Activated CD4-positive, CD25-positive, alpha-beta regulatory T cell treated with anti-CD3 and anti-CD28 coated beads, Interleukin-2, amount 50 U/mL, for 16 hours (primary cell): ENCODE results near the gene AADAT.
A peak's percentile ranks its signal among the peaks of the same experiment; 100 is the strongest.
"Not testable (repeated sequence)": the region's sequence is repeated elsewhere in the genome, so short reads cannot be mapped to it uniquely, and the experiment has no call there.

Source experiments
- DNase-seq: peaks from one replicate; pipeline ENCODE4 v3.0.0-alpha.2; 2020; ENCODE audit warnings: low read depth, low spot score

AADAT gene

GRCh38 chr4:170089668-170090351 lies at the start of gene AADAT:
TSS of gene AADAT (minus strand) at chr4:170089956. CDS start at chr4:170089690, 266 bp downstream.
- no peak for DNase-seq

GRCh38 chr4:170138580-170139194 lies 48.9 kb upstream of the AADAT start:
- peak; percentile 20 for DNase-seq

- no peak for DNase-seq
Measured at GRCh38 chr4:170137927-170138326, 48.2 kb upstream of the AADAT start.

- DNase-seq: no peak
Measured at GRCh38 chr4:170137466-170137865, 47.7 kb upstream of the AADAT start.

GRCh38 chr4:170134821-170135220 lies 45.1 kb upstream of the AADAT start:
- no peak for DNase-seq

GRCh38 chr4:170128219-170128804 lies 38.6 kb upstream of the AADAT start:
- DNase-seq: no peak

GRCh38 chr4:170127758-170128157 lies 38.0 kb upstream of the AADAT start:
- no peak for DNase-seq

GRCh38 chr4:170124406-170124805 lies 34.6 kb upstream of the AADAT start:
- no peak for DNase-seq

- DNase-seq: no peak
Measured at GRCh38 chr4:170122252-170122651, 32.5 kb upstream of the AADAT start.

- no peak for DNase-seq
Measured at GRCh38 chr4:170114636-170115035, 24.9 kb upstream of the AADAT start.

GRCh38 chr4:170114183-170114582 lies 24.4 kb upstream of the AADAT start:
- DNase-seq: not testable (repeated sequence)

- no peak for DNase-seq
Measured at GRCh38 chr4:170111546-170111945, 21.8 kb upstream of the AADAT start.

GRCh38 chr4:170111085-170111484 lies 21.3 kb upstream of the AADAT start:
- no peak for DNase-seq

- no peak for DNase-seq
Measured at GRCh38 chr4:170110285-170110672, 20.5 kb upstream of the AADAT start.

GRCh38 chr4:170109586-170110284 lies 20.0 kb upstream of the AADAT start:
- DNase-seq: no peak

- DNase-seq: no peak
Measured at GRCh38 chr4:170106900-170107299, 17.1 kb upstream of the AADAT start.

GRCh38 chr4:170102426-170102825 lies 12.7 kb upstream of the AADAT start:
- DNase-seq: no peak

GRCh38 chr4:170098171-170098570 lies 8.4 kb upstream of the AADAT start:
- DNase-seq: not testable (repeated sequence)

GRCh38 chr4:170097681-170098080 lies 7.9 kb upstream of the AADAT start:
- DNase-seq: no peak

GRCh38 chr4:170093973-170094535 lies 4.3 kb upstream of the AADAT start:
- no peak for DNase-seq

GRCh38 chr4:170091069-170091696 lies 1.4 kb upstream of the AADAT start:
- DNase-seq: no peak
